Measurements from ENCODE around the gene ASB6. TPM values are rescaled to one million over a fixed set of nuclear protein-coding genes. Genes with fewer than 3 reads are reported as not detected.

ASB6 gene
- total RNA-seq, 1 experiment from 2014 or later = 20.0 TPM

- TF ChIP-seq NR2C2 (CRISPR knock-in tag; IDR thresholded peaks at IDR 0.05) (0 out of 2 replicates have a peak, but pooled peaks have one; percentile 10), ZNF219 (CRISPR knock-in tag; IDR thresholded peaks at IDR 0.05; ENCODE audit: borderline replicate concordance) (no peak), ZNF232 (CRISPR knock-in tag; IDR thresholded peaks at IDR 0.05) (no peak; the same call in 1 of the 2 replicates), NFYB (CRISPR knock-in tag; conservative IDR thresholded peaks at IDR 0.05; ENCODE audit: low read depth) (no peak), HMGA2 (CRISPR knock-in tag; IDR thresholded peaks at IDR 0.05) (no peak), GTF2I (CRISPR knock-in tag; conservative IDR thresholded peaks at IDR 0.05) (no peak), ELF4 (CRISPR knock-in tag; IDR thresholded peaks at IDR 0.05; ENCODE audit: low read depth) (no peak), JAZF1 (CRISPR knock-in tag; IDR thresholded peaks at IDR 0.05) (no peak), CDX4 (CRISPR knock-in tag; IDR thresholded peaks at IDR 0.05; ENCODE audit: borderline replicate concordance) (no peak)
- TF ChIP-seq, protein P1, sequence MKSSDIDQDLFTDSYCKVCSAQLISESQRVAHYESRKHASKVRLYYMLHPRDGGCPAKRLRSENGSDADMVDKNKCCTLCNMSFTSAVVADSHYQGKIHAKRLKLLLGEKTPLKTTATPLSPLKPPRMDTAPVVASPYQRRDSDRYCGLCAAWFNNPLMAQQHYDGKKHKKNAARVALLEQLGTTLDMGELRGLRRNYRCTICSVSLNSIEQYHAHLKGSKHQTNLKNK (CRISPR knock-in tag; IDR thresholded peaks at IDR 0.05) = no peak
- TF ChIP-seq, protein P2, sequence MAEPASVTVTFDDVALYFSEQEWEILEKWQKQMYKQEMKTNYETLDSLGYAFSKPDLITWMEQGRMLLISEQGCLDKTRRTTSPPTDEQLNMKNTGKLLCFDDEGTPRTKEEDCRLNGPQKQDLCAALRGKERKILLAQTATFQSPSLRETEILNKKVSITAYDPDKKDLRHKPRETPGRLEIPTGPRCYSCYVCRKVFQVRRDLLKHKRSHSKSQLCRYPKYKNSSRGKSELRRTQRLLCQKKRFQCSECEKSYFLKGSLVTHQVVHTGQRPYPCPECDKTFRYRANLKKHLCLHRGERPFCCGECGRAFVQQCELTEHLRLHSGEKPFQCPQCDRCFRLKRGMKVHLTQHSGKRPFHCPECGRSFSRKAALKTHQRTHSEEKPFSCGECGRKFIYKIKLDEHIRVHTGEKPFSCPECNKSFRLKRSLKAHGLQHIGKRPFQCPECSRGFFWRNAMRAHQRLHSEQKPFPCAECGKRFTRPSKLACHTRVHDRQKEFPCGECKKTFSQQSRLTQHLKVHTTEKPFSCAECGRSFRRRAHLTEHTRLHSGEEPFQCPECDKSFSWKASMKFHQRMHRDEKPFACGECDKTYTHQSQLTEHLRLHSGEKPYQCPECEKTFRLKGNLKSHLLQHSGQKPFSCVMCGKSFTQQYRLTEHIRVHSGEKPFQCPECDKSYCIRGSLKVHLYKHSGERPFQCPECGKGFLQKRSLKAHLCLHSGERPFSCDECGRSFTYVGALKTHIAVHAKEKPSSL (CRISPR knock-in tag; conservative IDR thresholded peaks at IDR 0.05) = no peak
- TF ChIP-seq, protein P3, sequence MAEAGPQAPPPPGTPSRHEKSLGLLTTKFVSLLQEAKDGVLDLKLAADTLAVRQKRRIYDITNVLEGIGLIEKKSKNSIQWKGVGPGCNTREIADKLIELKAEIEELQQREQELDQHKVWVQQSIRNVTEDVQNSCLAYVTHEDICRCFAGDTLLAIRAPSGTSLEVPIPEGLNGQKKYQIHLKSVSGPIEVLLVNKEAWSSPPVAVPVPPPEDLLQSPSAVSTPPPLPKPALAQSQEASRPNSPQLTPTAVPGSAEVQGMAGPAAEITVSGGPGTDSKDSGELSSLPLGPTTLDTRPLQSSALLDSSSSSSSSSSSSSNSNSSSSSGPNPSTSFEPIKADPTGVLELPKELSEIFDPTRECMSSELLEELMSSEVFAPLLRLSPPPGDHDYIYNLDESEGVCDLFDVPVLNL (CRISPR knock-in tag; IDR thresholded peaks at IDR 0.05; ENCODE audit: borderline replicate concordance, low read depth) = no peak
- TF ChIP-seq, protein P4, sequence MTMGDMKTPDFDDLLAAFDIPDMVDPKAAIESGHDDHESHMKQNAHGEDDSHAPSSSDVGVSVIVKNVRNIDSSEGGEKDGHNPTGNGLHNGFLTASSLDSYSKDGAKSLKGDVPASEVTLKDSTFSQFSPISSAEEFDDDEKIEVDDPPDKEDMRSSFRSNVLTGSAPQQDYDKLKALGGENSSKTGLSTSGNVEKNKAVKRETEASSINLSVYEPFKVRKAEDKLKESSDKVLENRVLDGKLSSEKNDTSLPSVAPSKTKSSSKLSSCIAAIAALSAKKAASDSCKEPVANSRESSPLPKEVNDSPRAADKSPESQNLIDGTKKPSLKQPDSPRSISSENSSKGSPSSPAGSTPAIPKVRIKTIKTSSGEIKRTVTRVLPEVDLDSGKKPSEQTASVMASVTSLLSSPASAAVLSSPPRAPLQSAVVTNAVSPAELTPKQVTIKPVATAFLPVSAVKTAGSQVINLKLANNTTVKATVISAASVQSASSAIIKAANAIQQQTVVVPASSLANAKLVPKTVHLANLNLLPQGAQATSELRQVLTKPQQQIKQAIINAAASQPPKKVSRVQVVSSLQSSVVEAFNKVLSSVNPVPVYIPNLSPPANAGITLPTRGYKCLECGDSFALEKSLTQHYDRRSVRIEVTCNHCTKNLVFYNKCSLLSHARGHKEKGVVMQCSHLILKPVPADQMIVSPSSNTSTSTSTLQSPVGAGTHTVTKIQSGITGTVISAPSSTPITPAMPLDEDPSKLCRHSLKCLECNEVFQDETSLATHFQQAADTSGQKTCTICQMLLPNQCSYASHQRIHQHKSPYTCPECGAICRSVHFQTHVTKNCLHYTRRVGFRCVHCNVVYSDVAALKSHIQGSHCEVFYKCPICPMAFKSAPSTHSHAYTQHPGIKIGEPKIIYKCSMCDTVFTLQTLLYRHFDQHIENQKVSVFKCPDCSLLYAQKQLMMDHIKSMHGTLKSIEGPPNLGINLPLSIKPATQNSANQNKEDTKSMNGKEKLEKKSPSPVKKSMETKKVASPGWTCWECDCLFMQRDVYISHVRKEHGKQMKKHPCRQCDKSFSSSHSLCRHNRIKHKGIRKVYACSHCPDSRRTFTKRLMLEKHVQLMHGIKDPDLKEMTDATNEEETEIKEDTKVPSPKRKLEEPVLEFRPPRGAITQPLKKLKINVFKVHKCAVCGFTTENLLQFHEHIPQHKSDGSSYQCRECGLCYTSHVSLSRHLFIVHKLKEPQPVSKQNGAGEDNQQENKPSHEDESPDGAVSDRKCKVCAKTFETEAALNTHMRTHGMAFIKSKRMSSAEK (CRISPR knock-in tag; IDR thresholded peaks at IDR 0.05; ENCODE audit: borderline replicate concordance) = no peak
These were observed at the start of gene ASB6 (continued) for GRCh38 chr9:129641750-129642585.

DNA sequence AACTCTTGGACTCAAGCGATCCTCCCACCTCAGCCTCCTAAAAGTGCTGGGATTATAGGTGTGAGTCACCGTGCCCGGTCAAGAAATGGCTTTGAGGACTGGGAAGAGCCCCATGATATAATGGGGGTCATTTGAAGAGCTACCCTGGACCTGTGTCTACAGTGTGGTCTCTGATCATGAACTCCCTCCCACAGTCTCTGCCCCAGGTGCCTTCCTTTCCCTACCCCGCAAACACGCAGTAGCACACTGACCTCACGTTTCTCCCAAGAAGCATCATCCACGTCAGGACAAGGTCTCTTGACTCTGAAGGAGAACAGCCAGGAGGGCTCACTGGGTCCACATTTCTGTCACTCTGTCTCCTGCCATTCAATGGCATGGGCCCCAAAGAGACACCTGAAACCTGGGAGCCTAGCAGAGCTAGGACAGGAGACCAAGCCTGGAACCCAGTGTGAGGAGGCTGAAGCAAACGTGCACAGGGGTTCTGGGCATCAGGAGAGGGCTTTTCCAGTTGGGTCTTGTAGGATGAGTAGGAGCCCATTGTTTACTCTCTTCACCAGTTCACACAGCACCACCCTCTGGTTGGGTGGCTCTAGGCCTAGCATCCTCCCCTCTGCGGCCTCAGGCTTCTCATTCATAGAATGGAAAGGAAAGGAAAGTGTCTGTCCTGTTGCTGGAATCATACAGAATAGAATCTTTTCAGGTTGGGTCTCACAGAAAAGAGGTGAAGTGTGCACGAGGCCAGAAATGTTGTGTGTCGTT is 46.5 kb upstream of the ASB6 start:
- Mint-ChIP-seq H3K36me3 (no peaks in the 10 kb centered on the region), H3K27ac (no peak overlapping the region), H3K9me3 (peaks cover 4% of the 10 kb centered on the region), H3K4me3 (no peak overlapping the region), H3K4me1 (peaks cover 8% of the 10 kb centered on the region), H3K27me3 (ENCODE audit: low read depth) (no peaks in the 10 kb centered on the region)
- DNase-seq (ENCODE audit: low spot score) (no peak), ATAC-seq (0 out of 2 replicates have a peak, but pooled peaks have one; percentile 27)
- ChIA-PET CTCF (no interaction called here), POLR2A (no interaction called here)
- TF ChIP-seq TP53 (CRISPR knock-in tag; IDR thresholded peaks at IDR 0.05) (no peak), IRF2 (CRISPR knock-in tag; IDR thresholded peaks at IDR 0.05; ENCODE audit: borderline replicate concordance, low read depth) (no peak), ZBTB43 (CRISPR knock-in tag; IDR thresholded peaks at IDR 0.05) (no peak), FOXJ3 (CRISPR knock-in tag; IDR thresholded peaks at IDR 0.05; ENCODE audit: borderline replicate concordance) (no peak), USF2 (CRISPR knock-in tag; IDR thresholded peaks at IDR 0.05) (no peak), FOXK1 (CRISPR knock-in tag; IDR thresholded peaks at IDR 0.05) (no peak), MYBL2 (CRISPR knock-in tag; IDR thresholded peaks at IDR 0.05) (no peak), IRF1 (CRISPR knock-in tag; IDR thresholded peaks at IDR 0.05) (no peak)
